GM23338 (cell line): ENCODE results near the gene C3orf85. TPM values are rescaled to one million over a fixed set of nuclear protein-coding genes. Genes with fewer than 3 reads are reported as not detected.
A peak's percentile ranks its signal among the peaks of the same experiment; 100 is the strongest.

Source experiments
- ATAC-seq: fragments of 200-7000 bp; cut with Tn5 transposase; 3 replicates; pipeline ENCODE4 v1.9.1; 2020
- DNase-seq: peaks from one replicate; pipeline ENCODE4 v3.0.0-alpha.2; 2015; ENCODE audit warnings: low spot score
- H2AFZ ChIP-seq: fragments of 200-600 bp; sonication (generic); 2 replicates; pipeline ENCODE4 v1.8.0; 2016; ENCODE audit warnings: antibody characterized with exemption, mild to moderate bottlenecking, moderate library complexity
- H3F3A ChIP-seq: fragments of 200-600 bp; sonication (generic); replicated peaks from 2 replicates; pipeline ENCODE4 v1.8.0; 2017; ENCODE audit warnings: antibody characterized with exemption, mixed run types, low read depth
- H3K27ac ChIP-seq: fragments of 200-600 bp; sonication (generic); 2 replicates; pipeline ENCODE4 v1.6.1; 2016; ENCODE audit warnings: low read depth
- H3K27me3 ChIP-seq: fragments of 200-600 bp; sonication (generic); 2 replicates; pipeline ENCODE4 v1.8.0; 2016; ENCODE audit warnings: mild to moderate bottlenecking, mixed run types, moderate library complexity; ENCODE audit not compliant: insufficient read depth
- H3K36me3 ChIP-seq: fragments of 200-600 bp; sonication (generic); 2 replicates; pipeline ENCODE4 v1.8.0; 2016; ENCODE audit warnings: mild to moderate bottlenecking; ENCODE audit not compliant: insufficient read depth
- H3K4me1 ChIP-seq: fragments of 200-600 bp; sonication (generic); 2 replicates; pipeline ENCODE4 v1.8.0; 2016; ENCODE audit warnings: mild to moderate bottlenecking, moderate library complexity; ENCODE audit not compliant: insufficient read depth
- H3K4me2 ChIP-seq: fragments of 200-600 bp; sonication (generic); 2 replicates; pipeline ENCODE4 v1.7.1; 2017; ENCODE audit warnings: mixed run types
- H3K4me3 ChIP-seq: fragments of 200-600 bp; sonication (generic); 2 replicates; pipeline ENCODE4 v1.6.1; 2016; ENCODE audit warnings: mixed run types
- H3K79me2 ChIP-seq: fragments of 200-600 bp; sonication (generic); replicated peaks from 2 replicates; pipeline ENCODE4 v1.8.0; 2017; ENCODE audit warnings: mild to moderate bottlenecking; ENCODE audit not compliant: insufficient read depth
- H3K9me2 ChIP-seq: fragments of 200-600 bp; sonication (generic); 2 replicates; pipeline ENCODE4 v1.8.0; 2017; ENCODE audit not compliant: insufficient read depth
- H4K20me1 ChIP-seq: fragments of 200-600 bp; sonication (generic); replicated peaks from 2 replicates; pipeline ENCODE4 v1.8.0; 2017; ENCODE audit warnings: mild to moderate bottlenecking; ENCODE audit not compliant: insufficient read depth
- H3K27ac Mint-ChIP-seq: 2 replicates; pipeline ENCODE4 v1.8.0; 2020; ENCODE audit warnings: inconsistent platforms, mild to moderate bottlenecking, moderate library complexity, mixed read lengths
- H3K27me3 Mint-ChIP-seq: 3 replicates; pipeline ENCODE4 v1.8.0; 2022; ENCODE audit warnings: low read depth, mild to moderate bottlenecking, moderate library complexity, mixed read lengths, inconsistent platforms; ENCODE audit not compliant: insufficient read depth, poor library complexity
- H3K36me3 Mint-ChIP-seq: 3 replicates; pipeline ENCODE4 v1.8.0; 2021; ENCODE audit warnings: low read depth, mild to moderate bottlenecking, inconsistent platforms, moderate library complexity, mixed read lengths
- H3K4me1 Mint-ChIP-seq: 3 replicates; pipeline ENCODE4 v1.8.0; 2020; ENCODE audit warnings: mild to moderate bottlenecking, inconsistent platforms, mixed read lengths
- H3K4me3 Mint-ChIP-seq: 3 replicates; pipeline ENCODE4 v1.8.0; 2021; ENCODE audit warnings: moderate library complexity, mild to moderate bottlenecking, inconsistent platforms, mixed read lengths
- H3K9me3 Mint-ChIP-seq: 3 replicates; pipeline ENCODE4 v1.8.0; 2020; ENCODE audit warnings: moderate library complexity, mild to moderate bottlenecking, inconsistent platforms, mixed read lengths
- CREB1 ChIP-seq: fragments of 250-450 bp; sonication (Bioruptor Pico); IDR thresholded peaks from 2 replicates; pipeline ENCODE4 v1.5.0; 2020; ENCODE audit warnings: low read depth, mild to moderate bottlenecking, moderate library complexity
- CTCF ChIP-seq, 2 experiments: fragments of 200-600 bp in 1 of 2; sonication (generic) in 1 of 2; conservative IDR thresholded peaks; 2 replicates each; pipeline versions ENCODE4 v1.5.1 to v1.6.1; 2016 to 2017; ENCODE audit warnings: antibody characterized with exemption in 2 of 2, low read depth in 2 of 2, mild to moderate bottlenecking in 2 of 2, moderate library complexity in 1 of 2
- ETS1 ChIP-seq: IDR thresholded peaks from 2 replicates; pipeline ENCODE4 v1.6.1; 2016; ENCODE audit warnings: antibody characterized with exemption
- EZH2 ChIP-seq: fragments of 200-600 bp; sonication (generic); IDR thresholded peaks from one replicate; pipeline ENCODE4 v1.8.0; 2017; ENCODE audit warnings: antibody characterized with exemption, mild to moderate bottlenecking, low read depth; ENCODE audit not compliant: unreplicated experiment
- EZH2phosphoT487 ChIP-seq: fragments of 200-600 bp; sonication (generic); IDR thresholded peaks from one replicate; pipeline ENCODE4 v1.8.1; 2018; ENCODE audit warnings: antibody characterized with exemption; ENCODE audit not compliant: unreplicated experiment
- NANOG ChIP-seq: IDR thresholded peaks from 2 replicates; pipeline ENCODE4 v1.6.1; 2016; ENCODE audit warnings: antibody characterized with exemption, borderline replicate concordance
- REST ChIP-seq: IDR thresholded peaks from one replicate; pipeline ENCODE4 v1.6.1; 2018; ENCODE audit warnings: antibody characterized with exemption; ENCODE audit not compliant: unreplicated experiment
- ZNF331 ChIP-seq: fragments of 250-450 bp; sonication (Bioruptor Pico); IDR thresholded peaks from 2 replicates; pipeline ENCODE4 v1.5.0; 2020; ENCODE audit warnings: low read depth, mild to moderate bottlenecking, moderate library complexity
- ZNF462 ChIP-seq: fragments of 250-450 bp; sonication (Bioruptor Pico); IDR thresholded peaks from 2 replicates; pipeline ENCODE4 v1.5.0; 2020; ENCODE audit warnings: mild to moderate bottlenecking, moderate library complexity
- polyA plus RNA-seq: library from polyadenylated mRNA; unstranded; fragments of >200 nt; fragmentation: Nextera tagmentation; extraction: Ambion mirVana; gene quantifications from 2 replicates; pipeline ENCODE4 v1.2.1, GENCODE V29; 2016
- total RNA-seq: library from RNA; depleted of rRNA; stranded (reverse); fragments of >200 nt; shearing (Covaris generic); gene quantifications from 2 replicates; pipeline ENCODE4 v1.2.3, GENCODE V29; 2014

Gene C3orf85
- total and polyA plus RNA-seq, 2 experiments from 2014 or later = not detected

GRCh38 chr3:109093561-109093960 is 43.0 kb upstream of the C3orf85 start:
- DNase-seq (no peak), ATAC-seq (no peak)
- Histone ChIP-seq H3K79me2 (no peaks in the 10 kb centered on the region), H3K4me2 (no peak overlapping the region), H3K9me2 (no peaks in the 10 kb centered on the region; the same call in 1 of the 2 replicates), H3K27me3 (no peaks in the 10 kb centered on the region), H3K4me3 (no peak overlapping the region), H3K36me3 (no peaks in the 10 kb centered on the region), H3F3A (no peaks in the 10 kb centered on the region), H2AFZ (no peak overlapping the region), H3K4me1 (no peaks in the 10 kb centered on the region), H3K27ac (no peak overlapping the region), H4K20me1 (no peaks in the 10 kb centered on the region)
- TF ChIP-seq EZH2phosphoT487 (no peak), REST (no peak), CTCF (conservative IDR thresholded peaks at IDR 0.05; ENCODE audit: low read depth in 2 of 2) (no peak), CREB1 (CRISPR knock-in tag) (no peak), EZH2 (no peak), ETS1 (no peak)
- Mint-ChIP-seq H3K4me3 (no peak overlapping the region), H3K4me1 (no peaks in the 10 kb centered on the region; the same call in 2 of the 3 replicates), H3K36me3 (no peaks in the 10 kb centered on the region), H3K27ac (no peak overlapping the region), H3K27me3 (no peaks in the 10 kb centered on the region), H3K9me3 (no peaks in the 10 kb centered on the region)

GRCh38 chr3:109095166-109095565 is 41.4 kb upstream of the C3orf85 start:
- DNase-seq = no peak
- no peak overlapping the region for H3K27ac ChIP-seq
- H3K9me2 ChIP-seq = no peaks in the 10 kb centered on the region
- H3K27ac Mint-ChIP-seq = no peak overlapping the region; the same call in 1 of the 2 replicates
- no peaks in the 10 kb centered on the region for H3K4me1 ChIP-seq
- H3K4me2 ChIP-seq = no peak overlapping the region
- no peaks in the 10 kb centered on the region for H3K27me3 ChIP-seq
- H3K36me3 ChIP-seq = no peaks in the 10 kb centered on the region
- no peaks in the 10 kb centered on the region for H3K79me2 ChIP-seq
- H3K9me3 Mint-ChIP-seq = no peaks in the 10 kb centered on the region
- no peaks in the 10 kb centered on the region for H3F3A ChIP-seq
- no peak overlapping the region for H3K4me3 ChIP-seq
- ATAC-seq = no peak
- no peak overlapping the region for H3K4me3 Mint-ChIP-seq
- H3K27me3 Mint-ChIP-seq = no peaks in the 10 kb centered on the region
- no peaks in the 10 kb centered on the region for H3K36me3 Mint-ChIP-seq
- no peaks in the 10 kb centered on the region; the same call in 2 of the 3 replicates for H3K4me1 Mint-ChIP-seq
- peak overlapping the region; percentile 43; the same call in 1 of the 2 replicates for H2AFZ ChIP-seq
- H4K20me1 ChIP-seq = no peaks in the 10 kb centered on the region
- TF ChIP-seq NANOG (no peak), EZH2 (no peak), ZNF331 (CRISPR knock-in tag) (no peak), ZNF462 (CRISPR knock-in tag) (no peak)
